ENCODE measurements around the gene ADAP1. TPM values are rescaled to one million over a fixed set of nuclear protein-coding genes. Genes with fewer than 3 reads are reported as not detected.
A peak's percentile ranks its signal among the peaks of the same experiment; 100 is the strongest.
"Not testable (repeated sequence)": the region's sequence is repeated elsewhere in the genome, so short reads cannot be mapped to it uniquely, and the experiment has no call there.

Gene ADAP1
- total RNA-seq, 1 donor, result 0.72 TPM

GRCh38 chr7:945556-946255, 8.8 kb downstream of the ADAP1 start:
- no peak for DNase-seq (ENCODE audit: low read depth)
- no peak overlapping the region for H3K4me3 ChIP-seq (ENCODE audit: low read depth, low read length)
- TF ChIP-seq, protein P1, sequence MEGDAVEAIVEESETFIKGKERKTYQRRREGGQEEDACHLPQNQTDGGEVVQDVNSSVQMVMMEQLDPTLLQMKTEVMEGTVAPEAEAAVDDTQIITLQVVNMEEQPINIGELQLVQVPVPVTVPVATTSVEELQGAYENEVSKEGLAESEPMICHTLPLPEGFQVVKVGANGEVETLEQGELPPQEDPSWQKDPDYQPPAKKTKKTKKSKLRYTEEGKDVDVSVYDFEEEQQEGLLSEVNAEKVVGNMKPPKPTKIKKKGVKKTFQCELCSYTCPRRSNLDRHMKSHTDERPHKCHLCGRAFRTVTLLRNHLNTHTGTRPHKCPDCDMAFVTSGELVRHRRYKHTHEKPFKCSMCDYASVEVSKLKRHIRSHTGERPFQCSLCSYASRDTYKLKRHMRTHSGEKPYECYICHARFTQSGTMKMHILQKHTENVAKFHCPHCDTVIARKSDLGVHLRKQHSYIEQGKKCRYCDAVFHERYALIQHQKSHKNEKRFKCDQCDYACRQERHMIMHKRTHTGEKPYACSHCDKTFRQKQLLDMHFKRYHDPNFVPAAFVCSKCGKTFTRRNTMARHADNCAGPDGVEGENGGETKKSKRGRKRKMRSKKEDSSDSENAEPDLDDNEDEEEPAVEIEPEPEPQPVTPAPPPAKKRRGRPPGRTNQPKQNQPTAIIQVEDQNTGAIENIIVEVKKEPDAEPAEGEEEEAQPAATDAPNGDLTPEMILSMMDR (IDR thresholded peaks at IDR 0.05; ENCODE audit: insufficient read depth, low read length), result no peak

- H3K4me3 ChIP-seq (ENCODE audit: low read depth, low read length), result no peak overlapping the region
- no peak for DNase-seq (ENCODE audit: low read depth)
- TF ChIP-seq, protein P1 (IDR thresholded peaks at IDR 0.05; ENCODE audit: insufficient read depth, low read length), result no peak
These were observed 9.3 kb downstream of the ADAP1 start for GRCh38 chr7:945147-945555.

- TF ChIP-seq, protein P1 (IDR thresholded peaks at IDR 0.05; ENCODE audit: insufficient read depth, low read length), result no peak
These were observed 9.7 kb downstream of the ADAP1 start for GRCh38 chr7:944744-945143.

DNA sequence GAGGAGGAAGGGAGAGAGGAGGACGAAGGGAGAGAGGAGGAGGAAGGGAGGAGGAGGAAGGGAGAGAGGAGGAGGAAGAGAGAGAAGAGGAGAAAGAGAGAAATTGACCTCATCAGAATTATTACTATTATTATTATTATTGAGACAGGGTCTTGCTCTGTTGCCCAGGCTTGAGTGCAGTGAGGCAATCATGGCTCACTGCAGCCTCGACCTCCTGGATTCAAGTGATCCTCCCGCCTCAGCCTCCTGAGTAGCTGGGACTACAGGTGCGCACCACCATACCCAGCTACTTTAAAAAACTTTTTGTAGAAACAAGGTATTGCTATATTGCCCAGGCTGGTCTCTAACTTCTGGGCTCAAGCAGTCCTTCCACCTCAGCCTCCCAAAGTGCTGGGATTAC, 10.7 kb downstream of the ADAP1 start:
- H3K4me3 ChIP-seq (ENCODE audit: low read depth, low read length); DNase-seq (ENCODE audit: low read depth): not testable (repeated sequence)

More at GRCh38 chr7:944744-945143, 9.7 kb downstream of the ADAP1 start:
- no peak overlapping the region for H3K4me3 ChIP-seq (ENCODE audit: low read depth, low read length)
- DNase-seq (ENCODE audit: low read depth), result no peak

DNA sequence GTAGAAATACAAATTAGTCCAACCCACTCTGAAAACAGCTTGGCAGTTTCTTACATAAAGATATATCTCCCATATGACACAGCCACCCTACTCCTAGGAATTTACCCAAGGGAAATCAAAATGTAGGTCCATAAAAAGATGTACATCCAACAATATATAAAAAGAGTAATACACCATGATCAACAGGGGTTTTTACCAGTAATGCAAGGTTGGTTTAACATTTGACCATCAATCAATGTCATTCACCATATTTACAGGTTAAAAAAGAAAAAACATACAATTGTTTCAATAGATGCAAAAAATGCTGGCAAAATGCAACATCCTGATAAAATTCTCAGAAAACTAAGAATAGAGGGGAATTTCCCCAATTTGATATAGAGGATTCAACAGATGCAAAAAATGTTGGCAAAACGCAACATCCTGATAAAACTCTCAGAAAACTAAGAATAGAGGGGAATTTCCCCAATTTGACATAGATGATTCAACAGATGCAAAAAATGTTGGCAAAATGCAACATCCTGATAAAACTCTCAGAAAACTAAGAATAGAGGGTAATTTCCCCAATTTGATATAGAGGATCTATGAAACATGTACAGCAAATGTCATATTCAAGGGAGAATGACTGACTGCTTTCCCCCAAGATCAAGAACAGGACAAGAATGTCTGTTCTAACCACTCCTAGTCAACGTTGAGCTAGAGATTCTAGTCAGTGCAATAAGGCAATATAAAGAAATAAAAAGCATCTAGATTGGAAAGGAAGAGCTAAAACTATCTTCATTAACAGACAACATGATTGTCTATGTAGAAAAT, 13.7 kb downstream of the ADAP1 start:
- TF ChIP-seq, protein P1 (IDR thresholded peaks at IDR 0.05; ENCODE audit: insufficient read depth, low read length), result no peak
- no peak overlapping the region for H3K4me3 ChIP-seq (ENCODE audit: low read depth, low read length)
- DNase-seq (ENCODE audit: low read depth), result peak; percentile 80

- H3K4me3 ChIP-seq (ENCODE audit: low read depth, low read length), result no peak overlapping the region
- DNase-seq (ENCODE audit: low read depth), result no peak
- TF ChIP-seq, protein P1 (IDR thresholded peaks at IDR 0.05; ENCODE audit: insufficient read depth, low read length), result no peak
These were observed 14.6 kb downstream of the ADAP1 start for GRCh38 chr7:939843-940242.

DNA sequence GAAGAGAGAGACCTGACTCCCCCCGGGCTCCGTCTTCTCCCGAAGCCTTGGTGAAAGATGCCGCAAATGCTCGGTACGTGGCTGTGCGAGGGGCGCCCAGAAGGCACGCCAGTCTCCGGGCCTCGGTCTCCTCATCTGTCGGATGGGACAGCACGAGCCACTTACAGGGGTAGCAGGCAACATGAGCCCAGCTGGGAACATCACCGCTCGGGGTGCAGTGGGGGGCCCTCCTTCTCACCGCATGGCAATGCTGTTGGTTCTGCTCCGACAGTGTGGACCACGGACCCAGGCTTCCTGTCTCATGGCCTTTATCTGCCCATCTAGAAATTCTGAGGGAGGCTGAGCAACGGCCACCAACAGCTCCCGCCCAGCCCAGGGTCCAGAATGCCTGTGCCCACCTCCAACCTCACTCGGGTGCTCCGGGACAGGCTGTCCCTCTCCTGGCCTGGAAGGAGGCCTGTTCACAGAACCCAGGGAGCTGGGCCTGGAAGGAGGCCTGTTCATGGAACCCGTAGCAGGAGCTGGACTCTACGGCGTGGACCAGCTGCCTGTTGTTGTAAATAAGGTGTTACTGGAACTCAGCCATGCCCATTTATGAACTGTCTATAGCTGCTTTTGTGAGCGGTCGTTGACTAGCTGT, 15.8 kb downstream of the ADAP1 start:
- TF ChIP-seq, protein P1 (IDR thresholded peaks at IDR 0.05; ENCODE audit: insufficient read depth, low read length), result no peak

More for the DNA sequence above, 15.8 kb downstream of the ADAP1 start:
- no peak for DNase-seq (ENCODE audit: low read depth)
- H3K4me3 ChIP-seq (ENCODE audit: low read depth, low read length), result no peak overlapping the region
